Tibial artery (tissue), 4 donors: Measurements from ENCODE around the gene AHRR.
A peak's percentile ranks its signal among the peaks of the same experiment; 100 is the strongest.

Experiments
- DNase-seq, 2 donors: peaks; one replicate each; pipeline ENCODE4 v3.0.0-alpha.2; 2019
- H3K27ac ChIP-seq, 2 donors: fragments of 200-600 bp; sonication (generic) in 1 of 2; 1 replicate in 1 of 2; 2 replicates in 1 of 2; pipeline ENCODE4 v1.5.1; 2018 to 2019; ENCODE audit warnings: mild to moderate bottlenecking in 1 of 2
- H3K27me3 ChIP-seq, 2 donors: fragments of 200-600 bp; sonication (generic) in 1 of 2; one replicate each; pipeline versions ENCODE4 v1.5.1 to v1.6.0; 2016 to 2019
- H3K36me3 ChIP-seq, 3 donors: fragments of 200-600 bp; sonication (generic) in 2 of 3; one replicate each; pipeline ENCODE4 v1.5.1; 2016 to 2019; ENCODE audit warnings: mild to moderate bottlenecking in 2 of 3
- H3K4me1 ChIP-seq, 4 donors: fragments of 200-600 bp; sonication (generic) in 2 of 4; 1 replicate in 3 of 4; 2 replicates in 1 of 4; pipeline ENCODE4 v1.5.1; 2016 to 2019
- H3K4me3 ChIP-seq, 2 donors: fragments of 200-600 bp; sonication (generic) in 1 of 2; 1 replicate in 1 of 2; 2 replicates in 1 of 2; pipeline ENCODE4 v1.5.1; 2018 to 2019; ENCODE audit warnings: mild to moderate bottlenecking in 2 of 2
- H3K9me3 ChIP-seq, 3 donors: fragments of 200-600 bp; sonication (generic) in 1 of 3; one replicate each; pipeline ENCODE4 v1.5.1; 2016 to 2019
- CTCF ChIP-seq, 2 experiments: fragments of 200-600 bp in 1 of 2; fragments of 450-650 bp in 1 of 2; IDR thresholded peaks; one replicate each; pipeline ENCODE4 v1.5.1; 2017 to 2019; ENCODE audit warnings: antibody characterized with exemption in 2 of 2, mild to moderate bottlenecking in 1 of 2, moderate library complexity in 1 of 2
- intact Hi-C: fragments of 100-400 bp; cut with DNase I; formaldehyde crosslinking; loops from one replicate; pipeline ENCODE4 v1.15.0; 2023; ENCODE audit warnings: low total_unique reads

The AHRR gene

GRCh38 chr5:354581-355378, 33.3 kb downstream of the AHRR start:
- Histone ChIP-seq H3K27ac (no peak overlapping the region), H3K27me3 (no peaks in the 10 kb centered on the region), H3K4me1 (no peaks in the 10 kb centered on the region), H3K9me3 (no peaks in the 10 kb centered on the region), H3K4me3 (no peak overlapping the region), H3K36me3 (no peaks in the 10 kb centered on the region)
- intact Hi-C loops, result no loop called here
- peak in 1 of 2 donors; percentile 48 for DNase-seq
- TF ChIP-seq CTCF (IDR thresholded peaks at IDR 0.05), result no peak

GRCh38 chr5:355379-355935, 33.9 kb downstream of the AHRR start:
- H3K27ac ChIP-seq, result no peak overlapping the region
- H3K4me1 ChIP-seq, result no peaks in the 10 kb centered on the region
- no peak for TF ChIP-seq CTCF (IDR thresholded peaks at IDR 0.05)
- no peak overlapping the region for H3K4me3 ChIP-seq
- DNase-seq, result no peak
- no peaks in the 10 kb centered on the region for H3K36me3 ChIP-seq
- no peaks in the 10 kb centered on the region for H3K27me3 ChIP-seq
- H3K9me3 ChIP-seq, result no peaks in the 10 kb centered on the region
- intact Hi-C loops, result no loop called here

GRCh38 chr5:355958-356357, 34.4 kb downstream of the AHRR start:
- Histone ChIP-seq H3K27ac (no peak overlapping the region), H3K4me1 (no peaks in the 10 kb centered on the region), H3K27me3 (no peaks in the 10 kb centered on the region), H3K36me3 (no peaks in the 10 kb centered on the region), H3K9me3 (no peaks in the 10 kb centered on the region), H3K4me3 (no peak overlapping the region)
- TF ChIP-seq CTCF (IDR thresholded peaks at IDR 0.05), result no peak
- intact Hi-C loops, result no loop called here
- DNase-seq, result no peak

GRCh38 chr5:359301-359897, 37.9 kb downstream of the AHRR start:
- Histone ChIP-seq H3K36me3 (no peaks in the 10 kb centered on the region), H3K9me3 (peaks cover 0 to 6% (median 0%) of the 10 kb centered on the region in 3 donors), H3K4me3 (no peak overlapping the region), H3K4me1 (no peaks in the 10 kb centered on the region), H3K27me3 (no peaks in the 10 kb centered on the region), H3K27ac (no peak overlapping the region)
- no peak for TF ChIP-seq CTCF (IDR thresholded peaks at IDR 0.05)
- peak in 1 of 2 donors; percentile 55 for DNase-seq
- intact Hi-C loops, result no loop called here

- no peak overlapping the region for H3K27ac ChIP-seq
- DNase-seq, result no peak
- no peaks in the 10 kb centered on the region for H3K4me1 ChIP-seq
- no peaks in the 10 kb centered on the region for H3K27me3 ChIP-seq
- TF ChIP-seq CTCF (IDR thresholded peaks at IDR 0.05), result no peak
- H3K36me3 ChIP-seq, result no peaks in the 10 kb centered on the region
- H3K4me3 ChIP-seq, result no peak overlapping the region
- peaks cover 0 to 9% (median 2%) of the 10 kb centered on the region in 3 donors for H3K9me3 ChIP-seq
- intact Hi-C loops, result no loop called here
Observed at GRCh38 chr5:360257-361027, 38.9 kb downstream of the AHRR start.
